HPDE6-E6E7 (cell line): Measurements from ENCODE around the gene CEP95.
"Not testable (repeated sequence)": the region's sequence is repeated elsewhere in the genome, so short reads cannot be mapped to it uniquely, and the experiment has no call there.

ENCODE experiments used
- DNase-seq: peaks from one replicate; pipeline ENCODE4 v3.0.0; 2011; ENCODE audit warnings: missing footprints; ENCODE audit errors: extremely low spot score

The CEP95 gene

DNA sequence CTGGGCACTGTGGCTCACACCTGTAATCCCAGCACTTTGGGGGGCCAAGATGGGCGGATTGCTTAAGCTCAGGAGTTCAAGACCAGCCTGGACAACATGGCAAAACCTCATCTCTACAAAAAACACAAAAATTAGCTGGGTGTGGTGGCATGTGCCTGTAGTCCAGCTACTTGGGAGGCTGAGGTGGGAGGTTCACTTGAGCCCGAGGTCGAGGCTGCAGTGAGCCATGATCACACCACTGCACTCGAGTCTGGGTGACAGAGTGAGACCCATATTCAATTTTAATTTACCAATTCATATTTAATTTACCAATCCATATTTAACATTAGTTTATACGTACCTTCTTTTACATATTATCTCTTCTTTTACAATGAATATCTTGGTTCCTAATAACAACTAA is 11.5 kb upstream of the CEP95 start:
- DNase-seq, result not testable (repeated sequence)

DNA sequence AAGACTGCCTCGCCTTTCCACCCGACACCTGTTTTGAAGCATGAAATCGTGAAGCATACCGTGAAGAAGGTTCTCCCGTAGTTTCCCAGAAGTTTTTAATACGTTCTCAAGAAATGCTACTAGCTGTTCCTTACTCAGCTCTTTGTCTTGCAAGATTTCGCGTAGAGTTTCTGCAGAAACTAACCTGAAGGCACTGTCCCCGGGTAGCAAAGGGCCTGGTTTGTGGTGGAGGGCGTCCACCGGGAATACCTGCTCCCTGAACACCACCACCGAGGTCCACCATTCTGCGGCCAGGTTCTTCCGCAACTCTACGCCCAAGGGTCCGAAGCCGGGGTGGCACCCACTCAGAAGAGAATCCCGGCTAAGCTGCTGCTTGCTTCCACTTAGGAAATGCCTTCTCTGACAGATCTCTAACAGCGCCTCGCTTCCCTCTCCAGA is 10.4 kb upstream of the CEP95 start:
- no peak for DNase-seq

DNA sequence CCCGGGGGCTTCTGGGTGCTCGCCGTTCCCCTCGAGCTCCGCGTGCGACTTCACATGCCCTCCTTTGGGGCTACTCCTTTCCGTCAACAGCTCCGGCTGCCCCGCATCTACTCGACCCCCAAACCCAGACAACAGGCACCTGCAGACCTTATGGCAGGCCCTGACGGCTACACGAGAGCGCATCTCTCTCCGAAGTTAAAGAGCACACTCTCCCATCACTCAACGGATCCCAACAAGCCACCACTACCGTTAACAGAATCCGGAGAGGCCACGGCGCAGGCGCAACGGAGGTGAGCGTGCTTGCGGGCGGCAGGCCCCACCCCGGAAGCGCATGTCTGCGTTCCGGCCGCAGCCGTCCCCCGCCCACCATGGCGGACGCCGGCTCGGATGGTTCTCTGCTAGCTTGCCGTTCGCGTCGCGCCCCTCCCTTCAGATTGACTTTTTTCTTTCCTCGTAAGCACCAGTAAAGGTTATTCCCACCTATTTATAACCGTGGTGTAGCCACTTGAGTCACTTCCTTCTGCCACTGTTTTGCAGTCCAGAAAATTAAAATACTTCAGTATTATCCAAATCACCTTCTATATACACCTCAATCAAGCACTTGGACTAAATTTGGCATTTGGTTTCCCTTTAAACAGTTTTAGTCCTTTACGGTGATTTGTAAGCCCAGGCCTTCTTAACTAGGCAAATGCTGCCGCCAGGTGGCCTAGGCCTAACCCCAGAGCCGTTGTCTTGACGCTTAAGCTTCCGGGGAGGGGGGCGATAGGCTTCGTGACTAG is 9.8 kb upstream of the CEP95 start, which contains the start of gene POLG2:
POLG2 (minus strand) TSS at position 269 of the 779 bp plus-strand sequence; CDS start at position 183, 86 bp downstream.
- peak; percentile 93 for DNase-seq

DNA sequence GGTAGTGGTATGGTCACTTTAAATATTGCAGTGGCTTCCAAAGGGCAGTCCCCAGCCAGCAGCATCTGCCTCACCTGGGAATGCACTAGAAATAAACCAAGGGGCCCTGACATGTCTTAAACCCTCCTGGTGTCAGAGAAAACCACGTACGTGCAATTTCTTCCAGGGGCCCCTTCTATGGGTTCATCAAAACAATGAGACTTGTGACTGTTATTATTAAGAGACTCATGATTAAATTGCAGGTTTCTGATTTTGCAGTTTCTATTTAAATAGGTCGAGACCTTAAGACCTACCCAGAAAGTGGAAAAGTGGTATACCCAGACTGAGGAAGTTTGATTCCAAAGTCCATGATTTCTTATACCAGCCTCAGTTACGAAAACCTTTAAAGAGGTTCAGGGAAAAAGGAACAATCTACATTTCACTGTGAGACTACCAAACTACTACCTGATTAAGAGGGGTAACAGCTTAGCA is 9.2 kb upstream of the CEP95 start:
- no peak for DNase-seq

DNA sequence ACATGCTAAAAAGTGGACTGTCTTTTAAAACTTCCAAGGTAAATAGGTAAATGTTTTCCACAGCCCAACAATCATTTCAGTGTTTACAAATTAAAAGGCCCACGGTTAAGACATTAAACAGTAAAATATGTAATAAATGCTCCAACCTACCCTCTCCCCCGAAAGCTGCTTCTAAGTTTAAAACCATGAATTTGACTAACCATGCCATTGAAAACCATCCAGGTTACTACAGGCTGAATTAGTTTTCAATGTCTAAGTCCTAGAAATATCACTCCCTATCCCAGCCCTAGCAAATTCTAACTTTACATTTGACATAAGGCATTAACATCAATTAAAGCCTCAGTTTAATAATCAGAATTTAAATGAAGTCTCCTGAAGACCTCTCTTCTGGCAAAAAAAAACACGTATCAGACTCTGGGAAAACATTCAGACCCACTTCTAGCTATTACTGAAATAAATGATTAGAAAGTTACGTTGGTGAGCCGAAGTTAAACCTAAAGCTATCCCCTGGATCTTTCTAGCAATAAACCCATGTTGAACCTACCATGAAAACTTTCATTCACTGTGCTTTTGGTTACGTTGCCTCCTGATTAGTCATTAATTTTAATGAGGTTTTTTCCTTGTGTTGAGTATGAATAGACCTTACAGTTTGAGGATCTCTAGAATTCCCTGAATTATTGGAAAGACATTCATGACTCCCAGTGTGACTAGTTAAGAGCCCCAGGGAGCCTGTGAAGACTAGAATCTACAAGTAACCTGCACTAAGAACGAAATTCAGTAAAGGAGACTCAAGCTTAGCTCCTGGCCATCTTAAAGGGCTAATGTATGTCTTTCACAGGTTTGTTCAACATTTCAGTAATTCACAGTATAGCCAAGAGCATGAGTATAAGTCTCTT is 8.2 kb upstream of the CEP95 start:
- no peak for DNase-seq

DNA sequence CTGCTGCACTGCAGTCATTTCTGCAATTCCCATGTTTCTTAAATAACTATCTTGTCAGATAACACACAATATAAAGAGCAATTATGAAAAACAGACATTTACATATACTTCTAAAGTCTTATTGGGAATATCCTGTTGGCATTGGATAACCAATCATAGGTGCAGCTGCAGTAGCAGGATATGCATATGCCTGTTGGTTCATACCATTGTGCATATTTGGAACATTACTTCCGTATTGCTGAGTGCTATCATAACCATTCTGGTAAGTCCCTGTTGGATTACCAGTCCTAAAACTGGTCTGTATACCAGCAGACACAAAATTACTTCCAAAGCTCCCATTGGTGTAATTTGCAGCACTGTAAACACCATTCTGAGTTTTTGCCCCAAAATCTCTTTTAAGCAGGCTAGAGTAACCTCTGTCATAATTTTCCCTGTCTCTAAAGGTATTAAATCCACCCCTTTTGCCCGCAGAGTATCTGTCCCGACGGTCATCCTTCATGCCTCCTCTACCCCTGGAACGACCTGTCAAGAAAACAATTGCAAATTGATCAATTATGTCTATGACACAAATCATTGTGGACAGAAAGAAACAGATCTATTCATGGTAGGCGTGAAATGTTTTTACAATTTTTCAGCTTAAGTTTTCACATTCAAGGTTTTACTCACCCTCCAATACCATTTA is 6.8 kb upstream of the CEP95 start:
- DNase-seq, result no peak

DNA sequence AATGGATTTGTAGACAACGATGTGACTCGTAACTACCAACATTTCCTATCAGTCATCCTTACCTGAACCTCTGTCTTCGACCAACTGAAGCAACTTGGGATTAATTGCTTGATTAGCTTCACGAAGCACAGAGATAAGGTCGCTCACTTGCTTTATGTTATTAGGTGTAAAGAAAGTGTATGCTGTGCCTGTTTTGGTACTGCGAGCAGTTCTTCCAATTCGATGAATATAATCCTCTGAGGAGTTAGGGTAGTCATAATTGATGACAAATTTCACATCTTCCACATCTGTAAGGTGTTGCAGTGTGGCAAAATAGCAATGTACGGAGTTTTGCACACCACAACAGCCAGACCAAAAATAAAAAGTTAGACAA is 6.3 kb upstream of the CEP95 start:
- no peak for DNase-seq

DNA sequence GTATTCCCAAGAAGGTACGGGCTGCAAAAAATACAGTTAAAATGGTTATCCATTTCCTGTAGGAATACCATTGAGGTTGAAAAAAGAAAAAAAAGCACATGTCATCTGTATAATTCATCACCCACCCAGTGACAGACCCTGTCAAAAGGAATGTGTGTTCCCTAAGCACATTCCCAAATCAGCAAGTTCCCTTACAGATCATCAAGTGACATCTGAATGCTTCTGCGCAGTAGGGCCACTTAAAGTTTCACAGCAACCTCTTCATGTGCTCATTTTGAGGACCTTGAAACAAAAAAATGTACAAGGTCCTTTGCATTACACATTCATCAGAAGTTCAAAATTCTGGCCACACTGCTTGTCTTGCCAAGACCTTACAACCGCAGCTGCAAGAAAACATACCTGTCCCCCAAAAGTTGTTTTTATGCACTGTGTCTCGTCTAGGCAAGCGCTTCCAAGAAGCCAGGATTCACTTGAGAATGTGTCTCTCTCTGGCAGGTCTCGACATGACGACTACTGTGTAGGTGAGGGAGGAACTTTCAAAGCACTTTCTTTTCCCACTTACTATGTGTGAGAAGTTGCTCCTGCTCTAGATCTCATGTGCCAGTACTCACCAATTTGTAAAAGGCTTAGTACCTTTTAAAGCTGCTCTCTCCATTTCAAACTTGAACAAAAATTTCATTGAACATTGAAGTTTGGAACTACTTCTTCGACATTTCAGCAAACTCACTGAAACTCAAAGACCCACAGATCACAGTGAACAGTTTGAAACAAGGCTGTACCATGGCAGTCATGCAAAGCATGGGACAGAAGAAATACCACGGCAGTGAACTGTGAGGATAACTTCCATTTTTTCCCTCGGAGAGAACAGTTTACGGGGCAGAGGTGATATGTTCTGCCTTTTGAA is 5.7 kb upstream of the CEP95 start:
- DNase-seq, result no peak

DNA sequence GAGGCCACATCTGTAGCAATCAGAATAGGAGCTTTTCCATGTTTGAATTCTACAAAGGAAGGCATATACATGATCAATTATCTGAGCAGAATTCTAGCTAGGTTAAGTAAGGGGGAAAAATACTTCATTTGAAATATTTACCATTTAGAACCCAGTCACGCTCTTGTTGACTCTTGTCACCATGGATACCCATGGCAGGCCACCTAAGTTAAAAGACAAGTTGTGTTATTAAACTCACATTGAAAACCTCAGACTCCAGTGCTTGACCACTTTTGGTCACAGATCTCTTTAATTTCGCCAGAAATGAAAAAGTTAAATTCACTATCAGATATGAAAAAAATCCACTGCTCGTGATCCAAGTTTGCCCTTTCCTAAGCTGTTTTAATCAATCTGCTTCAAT is 4.8 kb upstream of the CEP95 start:
- no peak for DNase-seq

DNA sequence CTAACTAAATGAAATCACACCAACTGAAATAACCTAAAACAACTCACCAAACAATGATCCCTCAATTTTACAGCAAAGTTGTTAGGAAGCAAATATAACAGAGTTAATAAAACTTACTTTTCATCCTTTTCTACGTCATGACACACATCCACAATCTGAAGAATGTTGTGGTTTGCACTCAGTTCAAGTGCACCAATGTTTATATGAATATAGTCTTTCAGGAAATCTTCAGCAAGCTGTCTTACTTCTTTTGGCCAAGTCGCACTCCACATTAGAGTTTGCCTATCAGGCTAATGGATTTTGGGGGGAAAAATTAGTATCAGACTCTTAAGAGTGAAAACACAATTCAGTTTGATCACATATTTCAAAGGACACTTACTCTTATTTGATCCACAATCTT is 4.0 kb upstream of the CEP95 start:
- DNase-seq, result no peak

DNA sequence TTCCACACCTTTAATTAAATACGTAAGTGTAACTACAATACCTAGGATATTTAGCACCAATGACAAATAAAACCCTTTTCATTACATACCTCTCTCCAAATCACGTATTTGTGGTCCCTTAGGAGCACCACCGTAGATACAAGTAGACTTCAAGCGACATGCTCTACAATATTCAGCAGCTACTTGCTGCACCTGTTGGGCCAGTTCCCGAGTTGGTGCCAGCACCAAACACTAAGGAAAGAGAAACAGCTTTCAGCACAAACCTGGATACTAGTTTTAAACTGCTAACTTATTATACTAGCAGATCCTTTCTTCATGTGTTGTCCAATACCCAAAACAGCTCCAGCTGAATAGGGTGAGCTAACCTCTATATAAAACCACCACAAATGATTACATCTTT is 3.4 kb upstream of the CEP95 start:
- DNase-seq, result no peak

DNA sequence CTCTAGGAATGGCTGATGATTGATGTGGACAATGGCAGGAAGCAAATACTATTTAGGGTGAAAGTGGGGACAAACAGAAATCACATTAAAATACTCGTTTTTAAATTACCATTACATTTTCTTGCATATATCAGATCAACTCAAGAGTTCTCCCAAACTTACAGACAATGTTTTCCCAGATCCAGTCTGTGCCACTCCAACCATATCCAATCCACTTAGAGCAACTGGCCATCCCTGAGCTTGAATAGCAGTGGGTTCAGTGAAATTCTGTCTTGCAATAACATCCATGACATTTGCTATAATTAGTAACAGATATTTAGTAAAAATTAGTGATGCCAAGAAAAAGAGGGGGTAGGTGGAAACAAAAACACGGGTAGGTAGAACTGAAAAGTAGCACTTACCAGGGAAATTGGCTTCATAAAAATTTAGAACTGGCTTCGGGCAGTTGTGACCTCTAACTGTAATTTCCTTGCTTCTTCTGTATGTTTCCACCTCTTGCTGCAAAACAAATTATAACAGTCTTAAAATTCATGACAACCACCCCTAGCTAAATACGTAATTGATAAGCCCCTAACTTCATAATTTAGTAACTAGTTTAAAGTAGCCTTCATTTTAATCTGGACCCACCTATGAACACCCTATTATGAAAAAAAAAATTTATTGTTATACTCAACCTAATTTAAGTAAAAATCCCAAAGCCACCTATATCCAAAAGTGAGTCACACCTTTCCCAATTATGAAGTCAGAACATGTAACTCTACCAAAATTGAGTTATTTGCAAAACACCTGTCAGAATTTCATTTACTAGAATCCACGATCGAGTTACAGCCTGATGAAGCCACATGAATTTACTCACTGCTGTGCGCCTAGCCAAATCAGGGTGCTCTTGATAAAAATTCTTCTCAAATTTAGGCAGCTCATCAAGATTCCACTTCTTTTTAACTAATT is 2.7 kb upstream of the CEP95 start:
- no peak for DNase-seq

DNA sequence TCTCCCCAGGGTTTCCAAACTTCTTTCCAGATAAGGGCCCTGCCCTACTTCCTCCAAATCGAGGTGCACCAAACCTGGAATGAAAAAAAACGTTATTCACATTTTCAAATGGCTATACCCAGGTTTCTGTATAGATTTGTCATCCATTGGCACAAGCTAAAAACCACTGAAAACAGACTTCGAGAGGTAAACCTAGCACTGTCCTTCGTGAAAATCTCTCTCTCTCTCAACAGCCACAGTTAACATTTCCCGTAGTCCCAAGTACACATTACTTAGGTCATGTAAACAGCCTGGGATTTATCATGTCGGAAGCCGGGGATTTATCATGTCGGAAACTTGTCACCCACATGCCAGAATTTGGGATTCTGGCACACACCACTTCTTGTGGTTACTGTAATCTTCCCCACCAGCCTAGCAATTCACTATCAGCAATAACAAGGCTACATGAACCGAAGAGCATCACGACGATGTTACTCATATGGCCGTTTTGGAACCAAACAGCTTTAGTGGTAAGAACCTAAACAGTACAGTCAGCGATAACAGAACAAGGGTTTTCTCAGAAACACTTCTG is 1.9 kb upstream of the CEP95 start:
- no peak for DNase-seq

DNA sequence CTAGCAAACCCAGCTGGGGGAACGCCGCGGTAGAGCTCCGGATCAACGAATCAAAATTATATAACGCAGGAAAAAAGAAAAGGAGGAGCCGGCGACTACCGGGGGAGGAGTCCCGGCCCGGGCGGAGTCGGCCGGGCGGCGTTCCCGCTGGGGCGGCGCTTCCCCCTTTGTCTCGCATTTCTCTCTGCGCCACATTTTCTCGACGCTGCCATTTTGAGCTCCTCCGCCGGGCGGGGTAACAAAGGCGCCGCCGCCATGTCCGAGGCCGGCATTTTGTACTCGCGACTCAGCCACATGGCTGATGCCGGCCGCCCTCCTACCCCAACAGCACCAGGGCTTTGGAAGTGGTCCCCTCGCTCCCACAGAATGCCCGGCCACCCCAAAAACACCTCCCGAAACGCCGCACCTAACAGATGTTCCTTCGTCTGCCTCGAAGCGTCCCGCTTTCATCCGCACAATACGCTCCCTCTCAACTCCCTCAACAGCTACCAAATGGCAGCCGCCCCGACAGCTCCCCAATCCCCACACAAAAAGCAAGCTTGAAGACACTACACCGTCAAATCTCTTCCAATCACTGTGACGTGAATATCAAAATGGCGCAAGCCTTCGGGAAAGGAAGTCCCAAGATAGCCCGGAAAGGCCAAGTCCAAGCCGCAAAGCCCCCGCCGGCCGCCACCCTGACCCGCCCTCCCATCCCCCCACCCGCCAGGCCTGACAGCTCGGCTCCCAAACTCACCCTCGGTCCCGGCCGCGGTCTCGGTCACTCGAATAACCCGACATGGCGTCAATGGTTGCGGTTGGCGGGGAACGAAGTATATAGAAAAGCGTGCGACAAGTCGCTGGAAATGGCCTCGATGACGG is 1.2 kb upstream of the CEP95 start:
- DNase-seq, result no peak

DNA sequence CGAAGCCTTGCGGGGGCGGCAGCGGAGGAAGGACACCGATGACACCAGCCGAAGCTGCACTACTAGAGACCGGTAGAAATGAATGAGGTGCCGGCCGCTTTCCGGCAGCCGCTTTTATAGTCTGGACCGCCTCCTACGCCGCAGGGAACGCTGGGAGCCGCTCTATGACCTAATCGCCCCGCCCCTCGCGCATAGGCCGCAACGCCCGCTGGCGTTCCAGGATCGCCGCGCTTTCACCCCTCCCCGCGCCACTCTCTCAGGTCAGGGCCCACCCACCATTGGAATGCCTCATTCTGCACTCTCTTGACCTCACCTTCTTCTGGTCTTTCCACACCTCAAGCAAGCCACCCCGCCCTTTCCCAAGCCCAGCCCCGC is 589 bp upstream of the CEP95 start, which contains the start of gene DDX5:
DDX5 (minus strand) TSS at position 89 of the 375 bp plus-strand sequence. CDS start 170 bp downstream, outside the sequence.
- peak; percentile 96 for DNase-seq

DNA sequence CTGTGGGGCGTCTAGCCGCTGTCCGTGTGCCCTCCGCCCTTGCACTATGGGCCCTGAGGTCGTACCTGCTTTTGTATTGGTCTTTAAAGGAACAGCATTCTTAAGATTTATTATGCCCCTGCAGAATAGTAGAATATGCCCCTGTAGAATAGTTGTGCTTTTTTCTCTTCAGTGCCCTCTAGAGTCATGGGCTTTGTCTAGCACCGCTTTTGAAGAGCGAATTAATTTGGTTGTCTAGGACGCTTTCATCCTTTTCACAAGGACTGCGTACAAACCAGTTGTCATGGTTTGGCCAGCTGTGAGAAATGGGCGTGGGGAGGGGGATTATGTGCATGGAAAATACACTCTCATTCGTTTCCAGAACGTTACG is 621 bp downstream of the CEP95 start:
- peak; percentile 65 for DNase-seq

DNA sequence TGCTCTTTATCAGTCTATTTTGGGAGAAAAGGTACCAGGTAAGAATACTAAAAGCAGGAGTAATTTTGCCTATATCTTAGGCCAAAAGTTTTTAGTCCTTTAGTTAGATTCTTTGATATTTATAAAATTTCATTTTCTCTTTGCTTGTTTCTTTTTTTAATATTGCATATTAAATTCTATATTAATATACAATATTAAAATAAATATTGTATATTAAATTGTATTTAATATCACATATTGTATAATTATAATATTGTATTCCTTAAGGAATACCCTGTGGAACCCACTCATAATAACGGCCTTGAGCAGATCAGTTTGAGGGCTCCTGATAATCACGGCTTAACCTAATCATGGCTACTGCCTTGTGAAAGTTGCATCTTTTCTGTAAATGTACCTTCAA is 1.9 kb downstream of the CEP95 start:
- no peak for DNase-seq

DNA sequence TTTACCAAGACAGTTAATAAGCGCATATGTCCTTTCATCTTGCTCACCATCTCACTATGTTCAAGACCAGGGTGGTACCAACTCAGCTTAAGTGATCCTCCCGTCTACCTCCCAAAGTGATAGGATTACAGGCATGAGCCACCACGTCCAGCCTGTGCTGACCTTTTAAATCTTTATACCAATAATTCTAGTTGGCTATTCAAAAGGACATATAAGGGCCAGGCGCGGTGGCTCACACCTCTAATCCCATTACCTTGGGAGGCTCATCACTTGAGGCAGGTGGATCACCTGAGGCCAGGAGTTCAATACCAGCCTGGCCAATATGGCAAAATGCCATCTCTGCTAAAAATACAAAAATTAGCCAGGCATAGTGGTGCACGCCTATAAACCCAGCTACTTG is 2.4 kb downstream of the CEP95 start:
- no peak for DNase-seq

DNA sequence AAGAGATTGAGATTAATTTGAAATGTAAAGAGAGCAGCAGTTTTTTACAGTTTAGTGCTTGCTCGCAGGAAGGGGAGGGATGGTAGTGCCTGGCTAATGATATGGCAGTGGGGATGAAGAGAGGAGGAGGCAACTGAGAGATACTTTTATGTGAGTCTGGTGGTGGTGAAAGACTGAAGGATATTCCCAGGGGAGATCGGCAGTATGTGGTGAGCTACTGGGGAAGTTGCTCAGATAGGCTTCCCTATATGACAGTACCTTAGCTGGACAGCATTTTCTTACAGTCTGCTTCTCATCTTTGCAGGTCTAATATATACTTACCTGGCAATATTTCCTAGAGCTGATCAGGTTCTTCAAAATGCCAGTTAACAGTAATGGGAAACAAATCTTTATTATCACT is 8.6 kb downstream of the CEP95 start:
- no peak for DNase-seq
